OCI-M2 (cell line): ENCODE results near the gene MED14.

Experiments
- DNase-seq: peaks from one replicate; lab custom pipeline; 2025; ENCODE audit not compliant: unreplicated experiment; lab: John Stamatoyannopoulos, UW

The MED14 gene

DNA sequence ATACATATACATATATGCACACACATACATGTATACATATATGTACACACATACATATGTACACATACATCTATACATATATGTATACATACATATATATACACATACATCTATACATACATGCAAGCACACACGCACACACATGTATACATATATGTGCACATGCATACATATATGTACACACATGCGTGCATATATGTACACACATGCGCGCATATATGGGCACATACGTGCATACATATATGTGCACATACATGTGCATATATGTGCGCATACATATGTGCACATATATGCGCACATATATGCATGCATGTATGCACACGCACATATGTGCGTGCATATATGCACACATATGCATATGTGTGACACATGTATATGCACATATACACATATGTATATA is 119.4 kb downstream of the MED14 start:
- no peak for DNase-seq

DNA sequence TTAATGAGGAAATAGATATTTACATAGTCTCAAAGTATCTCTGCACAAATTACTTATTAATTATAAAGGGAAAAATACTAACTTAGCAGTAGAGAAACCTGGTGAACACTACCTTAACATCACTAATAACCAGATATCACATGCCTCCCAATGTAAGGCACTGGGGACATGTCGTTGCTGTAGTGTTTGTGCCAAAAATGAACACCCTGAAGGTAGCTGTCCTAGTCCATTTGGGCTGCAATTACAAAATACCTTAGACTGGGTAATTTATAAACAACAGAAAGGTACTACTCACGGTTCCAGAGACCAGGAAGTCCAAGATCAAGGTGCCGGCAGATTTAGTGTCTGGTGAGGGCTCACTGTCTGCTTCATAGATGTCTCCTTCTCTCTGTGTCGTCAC is 122.8 kb downstream of the MED14 start:
- DNase-seq = no peak

DNA sequence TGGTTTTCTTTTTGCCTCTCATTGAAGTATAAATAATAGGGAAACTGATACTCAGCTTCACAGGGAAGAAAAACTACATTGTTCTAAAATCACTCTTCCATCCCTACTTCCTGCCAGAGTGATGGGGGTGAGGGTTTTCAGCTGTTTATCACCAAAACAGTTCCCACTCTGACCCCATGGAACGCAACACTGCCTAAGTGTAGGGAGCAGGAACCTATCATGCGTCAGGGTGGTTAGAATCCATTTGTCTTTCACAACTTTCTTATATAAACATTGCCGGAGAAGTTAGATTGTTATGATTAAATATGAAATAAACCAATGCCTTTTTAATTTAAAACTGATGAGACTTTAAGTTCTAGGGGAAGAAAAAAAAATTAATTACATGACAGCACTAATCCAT is 128.0 kb downstream of the MED14 start:
- DNase-seq = no peak

DNA sequence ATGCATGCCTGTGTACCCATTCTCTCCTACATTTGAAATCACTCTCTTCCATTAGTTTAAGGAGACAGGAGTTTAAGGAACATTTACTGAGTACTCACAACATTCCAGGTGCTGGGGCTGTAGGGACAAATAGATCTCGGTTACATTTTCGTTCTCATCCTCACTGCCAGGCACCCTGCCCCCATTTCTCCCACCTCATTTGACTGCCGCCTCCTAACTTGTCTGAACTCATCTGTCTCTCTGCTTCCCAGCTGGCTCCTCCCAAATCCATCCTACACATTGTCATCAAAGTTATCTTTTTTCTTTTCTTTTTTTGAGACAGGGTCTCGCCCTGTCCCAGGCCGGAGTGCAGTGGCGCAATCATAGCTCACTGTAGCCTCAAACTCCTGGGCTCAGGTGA is 131.9 kb downstream of the MED14 start:
- no peak for DNase-seq
